CD4-positive, alpha-beta T cell (primary cell): Measurements from ENCODE around the gene GCLC. TPM values are rescaled to one million over a fixed set of nuclear protein-coding genes. Genes with fewer than 3 reads are reported as not detected.

ENCODE experiments used
- ATAC-seq: fragments of 200-7000 bp; cut with Tn5 transposase; one replicate; pipeline ENCODE4 v1.10.0; 2022; ENCODE audit warnings: mild to moderate bottlenecking; ENCODE audit not compliant: poor library complexity
- CTCF ChIA-PET: fragments of 350-600 bp; sonication (Branson Sonifier 250); formaldehyde crosslinking; loops from one replicate; lab custom pipeline; 2021; ENCODE audit warnings: antibody characterized with exemption, inconsistent platforms; lab: Charles Lee
- POLR2A ChIA-PET: fragments of 350-600 bp; sonication (Branson Sonifier 250); formaldehyde crosslinking; loops from one replicate; lab custom pipeline; 2021; ENCODE audit warnings: antibody characterized with exemption, inconsistent platforms; lab: Charles Lee
- DNase-seq, 14 experiments: peaks; one replicate each; pipeline ENCODE4 v3.0.0-alpha.2; 2013 to 2020; ENCODE audit warnings: mixed read lengths in 2 of 14
- H3K27ac ChIP-seq, 2 donors: one replicate each; pipeline versions ENCODE4 v1.5.1 to v1.7.0; 2013; ENCODE audit warnings: low read length in 2 of 2, low read depth in 1 of 2, mild to moderate bottlenecking in 1 of 2
- H3K27me3 ChIP-seq, 2 experiments: 1 replicate in 1 of 2; 2 replicates in 1 of 2; pipeline versions ENCODE4 v1.6.1 to v1.7.0; 2013; ENCODE audit warnings: low read length in 2 of 2, control low read depth in 1 of 2, mild to moderate bottlenecking in 1 of 2, moderate library complexity in 1 of 2; ENCODE audit not compliant: insufficient read depth in 2 of 2, control insufficient read depth in 1 of 2
- H3K36me3 ChIP-seq: one replicate; pipeline ENCODE4 v1.6.1; 2013; ENCODE audit warnings: low read length, control low read depth; ENCODE audit not compliant: insufficient read depth
- H3K4me1 ChIP-seq: one replicate; pipeline ENCODE4 v1.6.1; 2013; ENCODE audit warnings: low read length, control low read depth; ENCODE audit not compliant: insufficient read depth
- H3K4me3 ChIP-seq: one replicate; pipeline ENCODE4 v1.5.1; 2013; ENCODE audit warnings: mild to moderate bottlenecking, low read length, moderate library complexity
- H3K9me3 ChIP-seq, 2 experiments: 1 replicate in 1 of 2; 2 replicates in 1 of 2; pipeline versions ENCODE4 v1.6.1 to v1.7.0; 2013; ENCODE audit warnings: low read length in 2 of 2, mild to moderate bottlenecking in 2 of 2, control low read depth in 1 of 2, moderate library complexity in 1 of 2; ENCODE audit not compliant: control insufficient read depth in 1 of 2, insufficient read depth in 1 of 2
- H3K27ac Mint-ChIP-seq: one replicate; pipeline ENCODE4 v1.8.0; 2020; ENCODE audit warnings: mixed read lengths
- H3K27me3 Mint-ChIP-seq: one replicate; pipeline ENCODE4 v1.8.0; 2021; ENCODE audit warnings: mixed read lengths
- H3K36me3 Mint-ChIP-seq: one replicate; pipeline ENCODE4 v1.8.0; 2021; ENCODE audit warnings: low read depth, mixed read lengths
- H3K4me1 Mint-ChIP-seq: one replicate; pipeline ENCODE4 v1.8.0; 2021; ENCODE audit warnings: low read depth, mixed read lengths
- H3K4me3 Mint-ChIP-seq: one replicate; pipeline ENCODE4 v1.8.0; 2020; ENCODE audit warnings: mild to moderate bottlenecking, mixed read lengths
- H3K9me3 Mint-ChIP-seq: one replicate; pipeline ENCODE4 v1.8.0; 2020; ENCODE audit warnings: mixed read lengths
- CTCF ChIP-seq: fragments of 200-600 bp; IDR thresholded peaks from one replicate; pipeline ENCODE4 v1.8.0; 2022; ENCODE audit warnings: antibody characterized with exemption, mild to moderate bottlenecking
- intact Hi-C, 2 experiments: fragments of 100-400 bp; cut with DNase I in 1 of 2; cut with micrococcal nuclease in 1 of 2; formaldehyde crosslinking; loops; one replicate each; pipeline versions ENCODE4 v1.15.1 to v1.9.0; 2023 to 2025; cut with DNase I, micrococcal nuclease
- total RNA-seq, 174 experiments: library from RNA in 2 of 174; stranded (reverse) in 2 of 174; gene quantifications; one replicate each; pipeline ENCODE4 v1.2.3 and lab custom pipeline; 2021 to 2026

Gene GCLC
- total RNA-seq, 2 experiments from 2014 or later: 8.9 to 10.1 TPM

- POLR2A ChIA-PET: no interaction called here
- H3K27me3 ChIP-seq: no peaks in the 10 kb centered on the region
- CTCF ChIA-PET: interaction anchor here (1.2 kb wide), 1 partner anchor 15 kb away, joined by 3 read pairs; no protein-coding TSS in a partner anchor
- H3K4me1 Mint-ChIP-seq: no peaks in the 10 kb centered on the region
- intact Hi-C loops: no loop called here
- no peaks in the 10 kb centered on the region for H3K36me3 ChIP-seq
- H3K27ac Mint-ChIP-seq: no peak overlapping the region
- no peaks in the 10 kb centered on the region for H3K36me3 Mint-ChIP-seq
- H3K4me3 ChIP-seq: no peak overlapping the region
- no peaks in the 10 kb centered on the region for H3K27me3 Mint-ChIP-seq
- H3K9me3 Mint-ChIP-seq: no peaks in the 10 kb centered on the region
- no peak for TF ChIP-seq CTCF
- H3K4me1 ChIP-seq: no peaks in the 10 kb centered on the region
- no peak overlapping the region for H3K27ac ChIP-seq
- ATAC-seq: no peak
- H3K4me3 Mint-ChIP-seq: no peak overlapping the region
- peaks cover 0 to 7% of the 10 kb centered on the region in 2 experiments for H3K9me3 ChIP-seq
- DNase-seq: no peak
These were observed 88.1 kb downstream of the GCLC start for GRCh38 chr6:53456809-53457208.

GRCh38 chr6:53455678-53456077, 89.2 kb downstream of the GCLC start:
- H3K9me3 ChIP-seq: peaks cover 0 to 7% of the 10 kb centered on the region in 2 experiments
- ChIA-PET CTCF (no interaction called here), POLR2A (no interaction called here)
- H3K4me1 Mint-ChIP-seq: no peaks in the 10 kb centered on the region
- ATAC-seq: no peak
- H3K27ac Mint-ChIP-seq: no peak overlapping the region
- no peak for DNase-seq
- H3K27ac ChIP-seq: no peak overlapping the region
- H3K36me3 Mint-ChIP-seq: no peaks in the 10 kb centered on the region
- H3K4me1 ChIP-seq: no peaks in the 10 kb centered on the region
- TF ChIP-seq CTCF: no peak
- intact Hi-C loops: no loop called here
- H3K36me3 ChIP-seq: no peaks in the 10 kb centered on the region
- no peaks in the 10 kb centered on the region for H3K27me3 ChIP-seq
- no peak overlapping the region for H3K4me3 Mint-ChIP-seq
- no peaks in the 10 kb centered on the region for H3K27me3 Mint-ChIP-seq
- no peak overlapping the region for H3K4me3 ChIP-seq
- no peaks in the 10 kb centered on the region for H3K9me3 Mint-ChIP-seq

- H3K27ac Mint-ChIP-seq: no peak overlapping the region
- H3K4me1 Mint-ChIP-seq: no peaks in the 10 kb centered on the region
- Histone ChIP-seq H3K4me1 (no peaks in the 10 kb centered on the region), H3K27ac (no peak overlapping the region), H3K9me3 (peaks cover 5 to 10% of the 10 kb centered on the region in 2 experiments), H3K27me3 (no peaks in the 10 kb centered on the region), H3K4me3 (no peak overlapping the region), H3K36me3 (no peaks in the 10 kb centered on the region)
- H3K27me3 Mint-ChIP-seq: no peaks in the 10 kb centered on the region
- ATAC-seq: no peak
- peaks cover 5% of the 10 kb centered on the region for H3K9me3 Mint-ChIP-seq
- CTCF ChIA-PET: interaction anchor here (1.0 kb wide), 1 partner anchor 21 kb away, joined by 3 read pairs; no protein-coding TSS in a partner anchor
- intact Hi-C loops: no loop called here
- TF ChIP-seq CTCF: no peak
- no peaks in the 10 kb centered on the region for H3K36me3 Mint-ChIP-seq
- POLR2A ChIA-PET: no interaction called here
- H3K4me3 Mint-ChIP-seq: no peak overlapping the region
- DNase-seq: no peak
These were observed 93.7 kb downstream of the GCLC start for GRCh38 chr6:53451165-53451564.
